HUES6 (cell line): Measurements from ENCODE around the gene SDK2.
"Not testable (repeated sequence)": the region's sequence is repeated elsewhere in the genome, so short reads cannot be mapped to it uniquely, and the experiment has no call there.

Experiments
- H3K27ac ChIP-seq: 2 replicates; pipeline ENCODE4 v1.7.0; 2013; ENCODE audit warnings: low read depth, mild to moderate bottlenecking, low read length, inconsistent platforms
- H3K27me3 ChIP-seq: 2 replicates; pipeline ENCODE4 v1.6.1; 2013; ENCODE audit warnings: low read length; ENCODE audit not compliant: control insufficient read depth, insufficient read depth
- H3K36me3 ChIP-seq: 2 replicates; pipeline ENCODE4 v1.6.1; 2013; ENCODE audit warnings: low read length; ENCODE audit not compliant: control insufficient read depth, insufficient read depth
- H3K4me1 ChIP-seq: 2 replicates; pipeline ENCODE4 v1.6.1; 2013; ENCODE audit warnings: low read length; ENCODE audit not compliant: control insufficient read depth, insufficient read depth
- H3K4me3 ChIP-seq: 2 replicates; pipeline ENCODE4 v1.5.1; 2013; ENCODE audit warnings: low read depth, low read length
- H3K9ac ChIP-seq: one replicate; pipeline ENCODE4 v1.6.1; 2013; ENCODE audit warnings: mild to moderate bottlenecking, low read length
- H3K9me3 ChIP-seq: 2 replicates; pipeline ENCODE4 v1.6.1; 2013; ENCODE audit warnings: low read depth, low read length; ENCODE audit not compliant: control insufficient read depth, insufficient read depth

SDK2 gene

DNA sequence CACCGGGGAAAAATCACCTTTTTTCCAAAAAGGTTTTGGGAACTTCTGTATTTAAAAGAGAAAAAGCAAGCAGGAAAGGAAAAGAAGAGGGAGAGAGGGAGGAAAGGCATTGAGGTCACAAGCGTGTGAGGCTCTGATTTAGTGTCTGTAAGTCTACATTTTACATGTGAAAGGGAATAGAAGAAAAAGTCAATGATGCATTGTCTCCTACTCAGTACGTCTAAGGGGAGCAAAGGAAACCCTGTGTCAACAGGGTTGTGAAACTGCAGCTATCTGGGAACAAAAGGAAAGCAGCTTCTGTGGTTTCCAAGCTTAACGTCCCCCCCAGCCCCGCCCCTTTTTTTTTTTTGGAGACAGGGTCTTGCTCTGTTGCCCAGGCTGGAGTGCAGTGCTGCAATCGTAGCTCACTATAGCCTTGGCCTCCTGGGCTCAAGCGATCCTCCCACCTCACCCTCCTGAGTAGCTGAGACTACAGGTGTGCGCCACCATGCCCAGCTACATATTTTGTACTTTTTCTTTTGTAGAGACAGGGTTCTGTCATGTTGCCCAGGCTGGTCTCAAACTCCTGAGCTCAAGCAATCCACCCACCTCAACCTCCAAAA is 330.6 kb downstream of the SDK2 start:
- Histone ChIP-seq H3K9ac (no peak overlapping the region), H3K4me3 (no peak overlapping the region), H3K27me3 (no peaks in the 10 kb centered on the region; the same call in none of the 2 replicates), H3K36me3 (no peaks in the 10 kb centered on the region), H3K27ac (no peak overlapping the region), H3K9me3 (no peaks in the 10 kb centered on the region), H3K4me1 (peaks cover 39% of the 10 kb centered on the region)

DNA sequence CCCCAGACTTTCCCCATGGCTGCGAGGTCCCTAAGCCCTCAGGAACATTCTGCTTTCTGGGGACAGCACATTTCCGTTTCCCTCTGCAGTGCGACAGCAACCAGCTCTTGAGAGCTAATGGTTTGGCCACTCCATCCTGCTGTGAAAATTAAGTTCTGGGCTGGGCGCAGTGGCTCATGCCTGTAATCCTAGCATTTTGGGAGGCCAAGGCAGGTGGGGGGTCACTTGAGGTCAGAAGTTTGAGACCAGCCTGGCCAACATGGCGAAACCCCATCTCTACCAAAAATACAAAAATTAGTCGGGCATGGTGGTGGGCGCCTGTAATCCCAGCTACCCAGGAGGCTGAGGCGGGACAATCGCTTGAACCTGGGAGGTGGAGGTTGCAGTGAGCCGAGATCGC is 331.4 kb downstream of the SDK2 start:
- Histone ChIP-seq H3K9ac (peak overlapping the region; percentile 30), H3K4me3 (peak overlapping the region; percentile 97), H3K4me1 (peaks cover 44% of the 10 kb centered on the region)
- not testable (repeated sequence) for H3K27me3 ChIP-seq, H3K27ac ChIP-seq, H3K9me3 ChIP-seq, H3K36me3 ChIP-seq

DNA sequence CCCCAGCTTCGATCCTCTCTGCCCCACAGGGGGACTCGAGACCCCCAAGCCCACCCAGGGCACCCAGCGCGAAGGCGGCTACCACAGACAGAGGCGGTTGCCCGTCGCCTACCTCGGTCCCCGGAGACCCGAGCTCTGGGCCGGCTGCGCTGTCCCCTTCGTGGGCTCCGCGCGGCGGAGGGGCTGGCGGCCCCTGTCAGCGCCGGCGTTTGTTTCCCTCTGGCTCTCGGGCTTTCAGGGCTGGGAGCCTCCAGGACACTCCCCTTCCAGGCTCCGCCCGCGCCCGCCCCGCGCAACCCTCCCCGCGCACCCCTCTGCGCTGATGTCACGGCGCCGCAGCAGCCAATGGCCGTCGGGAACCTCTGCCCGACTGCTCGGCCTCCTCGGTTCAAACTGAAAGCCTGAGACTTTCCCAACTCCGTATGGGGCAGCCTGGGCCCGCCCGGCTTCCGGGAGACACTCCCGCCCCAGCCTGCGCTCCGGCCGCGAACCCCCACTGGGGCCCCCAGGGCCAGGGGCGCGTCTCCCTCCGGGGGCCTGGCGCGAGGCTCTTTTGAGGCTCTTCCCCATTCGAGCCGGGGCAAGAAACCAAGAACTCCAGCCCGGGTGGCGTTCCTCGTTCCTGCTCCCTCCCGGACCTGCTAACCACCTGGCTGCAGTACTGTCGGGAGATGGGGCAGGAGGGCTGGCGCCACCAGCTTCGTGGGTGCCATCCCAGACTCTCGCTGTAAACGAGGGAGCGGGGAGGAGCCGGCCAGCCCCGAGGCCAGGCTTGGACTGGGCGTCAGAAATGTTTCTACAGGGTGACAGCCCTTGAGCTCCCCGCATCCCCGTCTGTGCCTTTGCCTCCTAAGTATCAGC is 332.2 kb downstream of the SDK2 start, which contains the start of gene CDC42EP4:
TSS of gene CDC42EP4 (minus strand) at position 221 of the 861 bp plus-strand sequence. CDS start 25,501 bp downstream, outside the sequence.
- Histone ChIP-seq H3K4me3 (peak within 1 kb of the TSS; percentile 97), H3K9me3 (no peaks in the 10 kb centered on the region), H3K36me3 (no peaks in the 10 kb centered on the region), H3K9ac (peak within 1 kb of the TSS; percentile 73), H3K27ac (peak within 1 kb of the TSS; percentile 55; the same call in 1 of the 2 replicates), H3K27me3 (no peaks in the 10 kb centered on the region; the same call in none of the 2 replicates), H3K4me1 (peaks cover 38% of the 10 kb centered on the region)

DNA sequence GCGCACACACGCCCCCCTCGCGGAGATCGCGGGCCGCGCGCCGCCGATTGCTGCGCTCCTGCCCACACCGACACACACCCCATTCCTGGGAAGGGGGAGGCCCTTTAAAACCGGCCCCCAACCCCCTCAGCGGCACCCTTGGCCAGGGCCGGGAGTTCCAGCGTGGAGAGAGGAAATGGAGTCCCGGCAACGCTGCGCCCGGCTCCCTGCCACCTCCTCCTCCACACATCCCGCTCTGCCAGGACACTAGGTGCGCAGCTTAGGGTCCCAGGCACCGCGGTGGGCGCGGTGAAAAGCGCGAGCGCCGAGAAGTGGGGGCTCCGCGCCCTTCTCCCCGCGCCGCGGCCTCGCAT is 332.8 kb downstream of the SDK2 start:
- H3K9ac ChIP-seq, result peak overlapping the region; percentile 71

DNA sequence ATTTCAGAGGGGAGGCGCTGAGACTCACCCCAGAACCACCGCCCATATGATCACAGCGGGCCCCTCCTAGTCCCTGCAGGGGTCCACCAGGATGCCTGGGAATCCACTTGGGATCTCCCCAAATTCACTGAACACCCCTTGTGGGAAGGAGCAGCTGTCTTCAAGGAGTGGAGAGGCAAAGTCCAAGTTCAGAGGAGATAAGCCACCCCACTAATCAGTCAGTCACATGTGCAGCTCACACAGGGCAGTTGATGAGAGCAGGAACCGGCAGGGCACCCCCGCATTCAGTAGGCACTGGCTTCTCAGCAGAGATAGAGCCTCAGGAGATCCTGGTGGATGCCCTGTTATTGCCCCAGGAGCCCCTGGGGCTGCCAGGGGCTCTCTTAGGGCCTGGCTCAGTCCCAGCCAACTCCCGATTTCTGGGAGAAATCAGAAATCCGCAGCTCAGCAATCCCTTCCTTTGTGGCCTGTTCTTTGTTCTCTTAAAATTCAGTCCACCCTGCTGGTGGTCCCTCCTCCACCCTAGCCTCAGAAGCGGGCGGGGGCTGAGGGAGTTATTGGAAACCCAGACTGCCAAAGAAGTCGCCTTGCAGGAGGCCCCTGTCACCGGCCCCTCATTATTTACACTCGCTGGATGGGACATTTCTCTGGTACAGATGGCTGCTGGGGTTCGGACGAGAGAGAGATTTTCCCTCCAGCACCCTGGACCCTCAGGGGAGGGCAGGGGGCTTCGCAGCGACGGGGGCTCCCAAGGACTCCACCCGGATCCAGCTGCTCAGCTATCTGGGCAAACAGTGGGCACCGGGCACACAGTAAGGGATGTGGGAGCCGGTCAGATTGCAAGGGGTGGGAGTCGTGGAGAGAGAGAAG is 334.3 kb downstream of the SDK2 start:
- Histone ChIP-seq H3K4me3 (peak overlapping the region; percentile 97), H3K4me1 (peaks cover 50% of the 10 kb centered on the region), H3K27ac (peak overlapping the region; percentile 66; the same call in 1 of the 2 replicates), H3K9ac (peak overlapping the region; percentile 73), H3K36me3 (no peaks in the 10 kb centered on the region), H3K9me3 (no peaks in the 10 kb centered on the region), H3K27me3 (no peaks in the 10 kb centered on the region; the same call in 1 of the 2 replicates)

More for the DNA sequence above, 332.8 kb downstream of the SDK2 start:
- no peaks in the 10 kb centered on the region for H3K36me3 ChIP-seq
- no peaks in the 10 kb centered on the region for H3K9me3 ChIP-seq
- peaks cover 37% of the 10 kb centered on the region for H3K4me1 ChIP-seq
- H3K4me3 ChIP-seq, result peak overlapping the region; percentile 97
- no peaks in the 10 kb centered on the region; the same call in 1 of the 2 replicates for H3K27me3 ChIP-seq
- peak overlapping the region; percentile 55; the same call in 1 of the 2 replicates for H3K27ac ChIP-seq

DNA sequence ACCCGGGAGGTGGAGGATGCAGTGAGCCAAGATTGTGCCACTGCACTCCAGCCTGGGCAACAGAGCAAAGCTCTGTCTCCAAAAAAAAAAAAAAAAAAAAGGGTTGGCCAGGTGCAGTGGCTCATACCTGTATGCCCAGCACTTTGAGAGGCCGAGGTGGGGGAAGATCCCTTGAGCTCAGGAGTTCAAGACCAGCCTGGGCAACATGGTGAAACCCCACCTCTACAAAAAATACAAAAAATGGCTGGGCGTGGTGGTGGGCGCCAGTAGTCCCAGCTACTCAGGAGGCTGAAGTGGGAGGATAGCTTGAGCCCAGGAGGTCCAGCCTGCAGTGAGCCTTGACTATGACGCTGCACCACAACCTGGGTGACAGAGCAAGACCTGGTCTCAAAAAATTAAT is 335.3 kb downstream of the SDK2 start:
- peaks cover 58% of the 10 kb centered on the region for H3K4me1 ChIP-seq
- not testable (repeated sequence) for H3K9me3 ChIP-seq, H3K36me3 ChIP-seq, H3K27ac ChIP-seq, H3K27me3 ChIP-seq, H3K4me3 ChIP-seq, H3K9ac ChIP-seq

DNA sequence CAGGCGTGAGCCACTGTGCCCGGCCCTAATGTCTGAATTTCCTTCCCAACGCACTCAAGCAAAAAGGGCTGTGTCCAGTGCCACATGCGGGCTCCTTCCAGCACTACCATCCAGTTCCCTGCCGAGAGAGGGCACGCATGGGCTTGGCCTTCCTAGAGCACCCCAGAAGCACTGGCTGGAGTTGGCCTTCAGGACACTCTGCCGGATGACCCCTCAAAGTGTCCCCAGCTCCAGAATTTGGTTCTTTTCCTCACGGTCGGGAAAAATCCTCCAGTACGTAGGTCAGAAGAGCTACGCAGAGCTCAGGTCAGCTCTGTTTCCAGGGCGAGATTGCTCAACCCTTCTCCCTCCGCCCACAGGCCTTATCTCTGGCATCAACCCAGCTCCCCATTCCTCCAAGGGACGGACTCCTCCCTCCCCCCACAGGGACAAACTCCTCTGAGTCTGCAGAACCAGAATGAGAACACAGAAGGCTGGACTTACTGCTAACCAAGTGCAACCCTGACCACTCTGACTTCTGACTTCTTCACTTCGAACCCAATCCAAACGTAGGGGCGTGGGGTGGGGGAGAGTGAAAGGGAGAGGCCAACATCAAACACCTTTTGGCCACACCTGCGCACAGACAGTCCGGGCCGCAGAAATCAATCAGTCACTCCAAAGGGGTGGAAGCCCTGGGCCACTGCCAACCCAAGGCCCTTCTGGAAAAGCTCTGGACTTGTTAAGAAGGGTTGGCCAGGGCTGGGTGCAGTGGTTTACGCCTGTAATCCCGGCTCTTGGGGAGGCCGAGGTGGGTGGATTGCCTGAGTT is 336.0 kb downstream of the SDK2 start:
- Histone ChIP-seq H3K4me3 (no peak overlapping the region; the same call in 1 of the 2 replicates), H3K27ac (no peak overlapping the region), H3K4me1 (peaks cover 56% of the 10 kb centered on the region)

DNA sequence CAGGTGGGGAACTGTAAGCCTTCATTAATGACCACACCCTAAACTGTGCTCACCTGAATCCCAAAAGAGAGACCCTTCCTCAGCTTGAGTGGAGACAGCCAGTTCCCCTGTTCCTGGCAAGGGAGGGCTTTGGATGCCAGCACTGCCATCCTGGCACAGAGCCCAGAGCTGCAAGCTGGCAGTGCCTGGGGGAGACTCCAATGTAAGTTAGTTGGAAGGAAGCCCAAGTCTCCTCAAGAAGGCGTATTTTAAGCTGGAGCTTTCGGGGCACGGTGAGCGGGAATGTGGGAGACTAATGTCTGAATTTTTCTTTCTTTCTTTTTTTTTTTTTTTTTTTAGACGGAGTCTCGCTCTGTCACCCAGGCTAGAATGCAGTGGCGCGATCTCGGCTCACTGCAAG is 337.1 kb downstream of the SDK2 start:
- Histone ChIP-seq H3K27me3 (no peaks in the 10 kb centered on the region), H3K4me1 (peaks cover 46% of the 10 kb centered on the region), H3K27ac (no peak overlapping the region), H3K4me3 (no peak overlapping the region), H3K9me3 (no peaks in the 10 kb centered on the region), H3K36me3 (no peaks in the 10 kb centered on the region), H3K9ac (no peak overlapping the region)

More for the DNA sequence above, 336.0 kb downstream of the SDK2 start:
- no peaks in the 10 kb centered on the region for H3K27me3 ChIP-seq
- no peaks in the 10 kb centered on the region for H3K36me3 ChIP-seq
- H3K9me3 ChIP-seq, result no peaks in the 10 kb centered on the region
- no peak overlapping the region for H3K9ac ChIP-seq

DNA sequence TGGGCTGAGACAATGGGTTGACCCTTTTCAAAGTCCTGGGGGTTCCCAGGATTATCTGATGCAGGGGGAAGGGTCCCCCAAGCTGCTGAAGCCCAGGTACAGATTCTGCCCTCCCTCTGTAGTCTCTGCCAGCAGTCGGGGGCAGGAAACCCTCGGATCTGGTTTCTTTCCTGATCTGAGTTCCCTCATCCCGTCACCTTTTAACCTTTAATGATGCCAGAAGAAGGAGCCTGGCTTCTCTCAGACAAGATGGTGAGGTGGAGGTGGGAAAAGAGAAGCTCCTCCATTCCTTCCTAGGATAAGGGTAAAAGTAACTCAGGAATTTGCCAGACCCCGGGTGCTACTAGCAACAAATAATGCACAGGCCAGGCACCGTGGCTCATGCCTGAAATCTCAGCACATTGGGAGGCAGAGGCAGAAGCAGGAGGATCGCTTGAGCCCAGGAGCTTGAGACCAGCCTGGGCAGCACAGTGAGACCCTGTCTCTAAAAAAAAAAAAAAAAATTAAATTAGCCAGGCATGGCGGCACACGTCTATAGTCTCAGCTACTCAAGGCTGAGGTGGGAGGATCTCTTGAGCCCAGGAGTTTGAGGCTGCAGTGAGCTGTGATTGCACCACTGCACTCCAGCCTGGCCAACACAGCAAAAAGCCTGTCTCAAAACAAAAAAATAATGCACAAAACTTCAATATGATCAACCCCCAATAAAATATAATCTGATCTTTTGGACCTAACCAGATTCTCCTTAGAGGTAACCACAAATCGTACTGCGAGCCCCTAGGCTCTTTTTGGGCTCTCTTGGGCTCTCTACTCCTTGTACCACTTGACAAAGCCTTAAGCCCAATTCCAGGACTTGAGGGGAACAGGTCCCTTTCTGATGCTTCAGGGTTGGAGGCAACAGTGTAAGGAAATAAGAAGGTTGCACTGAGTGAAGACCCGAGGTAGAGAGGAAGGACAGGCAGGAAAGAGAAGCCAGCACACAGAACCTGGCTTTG is 338.1 kb downstream of the SDK2 start:
- Histone ChIP-seq H3K36me3 (no peaks in the 10 kb centered on the region), H3K9me3 (no peaks in the 10 kb centered on the region), H3K27me3 (no peaks in the 10 kb centered on the region), H3K4me3 (peak overlapping the region; percentile 39; the same call in 1 of the 2 replicates), H3K27ac (peak overlapping the region; percentile 65; the same call in 1 of the 2 replicates), H3K9ac (no peak overlapping the region), H3K4me1 (peaks cover 46% of the 10 kb centered on the region)
